Adipocyte (in vitro differentiated cells): Measurements from ENCODE around the gene CUBN.
A peak's percentile ranks its signal among the peaks of the same experiment; 100 is the strongest.

ENCODE experiments used
- DNase-seq: peaks from one replicate; pipeline ENCODE4 v3.0.0-alpha.2; 2015; ENCODE audit warnings: low read depth
- H3K27me3 ChIP-seq: replicated peaks from 2 replicates; pipeline ENCODE4 v1.7.0; 2013; ENCODE audit warnings: mild to moderate bottlenecking, low read length, moderate library complexity; ENCODE audit not compliant: control insufficient read depth, insufficient read depth
- H3K36me3 ChIP-seq: 2 replicates; pipeline ENCODE4 v1.7.0; 2013; ENCODE audit warnings: low read length, mild to moderate bottlenecking, moderate library complexity; ENCODE audit not compliant: control insufficient read depth, insufficient read depth, severe bottlenecking
- H3K4me1 ChIP-seq: 2 replicates; pipeline ENCODE4 v1.7.0; 2013; ENCODE audit warnings: mild to moderate bottlenecking, low read length, moderate library complexity; ENCODE audit not compliant: control insufficient read depth, insufficient read depth
- H3K4me3 ChIP-seq: 2 replicates; pipeline ENCODE4 v1.7.0; 2013; ENCODE audit warnings: mild to moderate bottlenecking, low read length, moderate library complexity
- H3K9ac ChIP-seq: 2 replicates; pipeline ENCODE4 v1.7.0; 2013; ENCODE audit warnings: mild to moderate bottlenecking, low read length, moderate library complexity
- H3K9me3 ChIP-seq: 2 replicates; pipeline ENCODE4 v1.7.0; 2013; ENCODE audit warnings: mild to moderate bottlenecking, low read length, moderate library complexity; ENCODE audit not compliant: control insufficient read depth

The CUBN gene

DNA sequence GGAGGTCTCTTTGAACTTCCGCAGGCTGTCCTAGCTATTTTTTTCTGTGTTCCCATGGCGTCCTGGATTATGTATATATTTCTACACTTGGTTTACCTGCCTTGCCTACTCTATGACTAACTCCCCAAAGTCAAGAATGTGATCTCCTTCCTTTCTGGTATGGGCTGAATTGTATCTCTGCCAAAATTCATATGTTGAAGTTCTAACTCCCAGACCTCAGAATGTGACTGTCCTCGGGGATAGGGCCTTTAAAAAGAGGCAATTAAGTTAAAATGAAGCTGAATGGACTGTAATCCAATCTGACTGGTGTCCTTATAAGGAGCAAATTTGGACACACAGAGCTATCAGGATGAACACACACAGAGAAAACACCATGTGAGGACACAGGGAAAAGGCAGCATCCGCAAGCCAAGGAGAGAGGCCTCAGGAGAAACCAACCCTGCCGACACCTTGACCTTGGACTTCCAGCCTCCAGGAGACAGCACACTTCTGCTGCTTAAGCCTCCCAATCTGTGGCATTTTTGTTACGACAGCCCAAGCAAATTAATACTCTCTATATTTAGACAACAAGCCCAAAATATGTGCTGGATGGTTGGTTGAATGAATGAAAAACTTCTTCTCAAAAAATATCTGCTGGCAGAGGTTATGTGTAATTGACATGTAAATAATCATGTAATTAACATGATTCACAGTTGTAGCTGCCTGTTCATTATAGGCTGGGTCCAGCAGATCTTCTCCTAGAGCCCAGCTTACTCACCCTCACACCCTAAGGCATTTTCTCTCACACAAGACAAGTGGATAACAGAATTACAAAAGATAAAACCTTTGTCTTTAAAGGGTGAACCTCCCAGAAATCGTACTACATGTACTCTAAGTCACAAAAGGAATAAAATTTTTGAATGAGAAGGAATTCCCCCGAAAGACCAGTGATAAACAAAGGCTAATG is 123.7 kb downstream of the CUBN start:
- no peak overlapping the region for H3K4me3 ChIP-seq
- no peak for DNase-seq
- no peaks in the 10 kb centered on the region for H3K27me3 ChIP-seq
- no peak overlapping the region for H3K9ac ChIP-seq
- no peaks in the 10 kb centered on the region for H3K9me3 ChIP-seq
- H3K36me3 ChIP-seq = no peaks in the 10 kb centered on the region
- H3K4me1 ChIP-seq = peaks cover 72% of the 10 kb centered on the region

DNA sequence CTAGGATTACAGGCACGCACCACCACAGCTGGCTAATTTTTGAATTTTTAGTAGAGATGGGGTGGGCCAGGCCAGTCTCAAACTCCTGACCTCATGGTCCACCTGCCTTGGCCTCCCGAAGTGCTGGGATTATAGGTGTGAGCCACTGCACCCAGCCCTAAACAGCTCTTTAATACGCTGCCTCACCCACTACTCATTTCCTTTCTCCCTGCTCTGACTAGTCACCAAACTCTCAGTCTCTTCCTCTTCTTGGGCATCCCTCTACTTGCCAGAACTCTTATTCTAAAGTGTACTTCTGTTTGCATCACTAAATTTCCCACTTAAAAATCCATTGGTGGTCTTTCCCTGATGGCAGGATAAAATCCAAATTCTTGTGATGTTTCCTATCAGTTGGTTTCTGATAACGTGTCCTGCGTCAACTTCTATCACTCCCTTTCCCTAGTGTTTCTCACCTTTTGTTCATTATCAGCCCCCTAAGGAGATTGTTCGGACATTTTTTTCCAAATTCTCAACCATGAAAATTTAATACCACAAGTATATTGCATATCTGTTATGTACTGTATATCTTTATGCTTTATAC is 124.7 kb downstream of the CUBN start:
- H3K36me3 ChIP-seq = no peaks in the 10 kb centered on the region
- peaks cover 73% of the 10 kb centered on the region for H3K4me1 ChIP-seq
- H3K4me3 ChIP-seq = no peak overlapping the region
- no peaks in the 10 kb centered on the region for H3K9me3 ChIP-seq
- DNase-seq = no peak
- no peak overlapping the region for H3K9ac ChIP-seq
- H3K27me3 ChIP-seq = no peaks in the 10 kb centered on the region

DNA sequence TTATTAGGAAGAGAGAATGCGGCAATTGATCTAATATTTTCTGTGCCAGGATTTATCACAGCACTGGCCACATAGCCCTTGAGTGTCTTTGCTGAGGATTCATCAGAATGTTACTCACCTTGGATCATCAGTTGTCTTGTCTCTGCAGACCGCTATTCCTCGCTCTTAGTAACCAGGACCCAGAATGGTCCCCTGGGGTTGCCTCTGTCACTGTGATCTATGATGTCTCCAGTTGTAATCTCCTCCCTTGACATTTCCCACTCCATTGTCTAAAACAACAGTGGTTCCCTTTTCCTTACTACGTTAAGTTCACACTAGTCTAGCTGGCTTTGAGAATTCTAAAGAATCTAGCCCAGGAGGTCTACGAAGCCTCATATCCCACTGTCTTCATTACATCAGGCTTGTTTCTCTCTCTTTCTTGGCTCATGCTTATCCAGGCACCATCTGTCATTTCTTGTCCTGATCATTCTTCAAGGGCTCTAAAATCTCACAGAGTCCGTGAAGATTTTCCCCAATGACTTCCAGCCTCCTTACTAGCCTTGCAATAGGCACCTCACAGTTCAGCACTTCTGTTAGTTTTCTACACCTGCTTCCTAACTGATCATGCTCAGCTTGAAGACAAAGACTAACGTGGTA is 125.8 kb downstream of the CUBN start:
- Histone ChIP-seq H3K9me3 (no peaks in the 10 kb centered on the region), H3K36me3 (no peaks in the 10 kb centered on the region), H3K9ac (peak overlapping the region; percentile 78), H3K27me3 (no peaks in the 10 kb centered on the region), H3K4me1 (peaks cover 74% of the 10 kb centered on the region), H3K4me3 (peak overlapping the region; percentile 65)
- no peak for DNase-seq

DNA sequence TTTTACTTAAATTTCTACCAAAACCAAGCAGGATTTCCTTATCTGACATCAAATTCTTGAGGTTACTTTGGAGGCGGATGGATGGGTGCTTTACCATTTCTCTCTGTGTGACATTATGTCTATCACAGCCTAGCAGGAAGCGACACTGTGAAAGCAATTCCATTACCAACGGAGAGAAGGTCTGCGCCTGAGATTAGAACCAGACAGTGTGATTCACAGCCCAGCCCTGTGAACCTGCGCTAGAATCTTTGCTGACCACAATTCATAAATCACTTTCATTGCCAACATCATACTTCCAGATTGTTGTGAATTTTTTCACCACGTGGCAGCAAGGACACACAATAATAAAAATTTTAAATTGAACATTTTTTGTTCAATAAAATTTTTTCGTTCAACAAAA is 126.5 kb downstream of the CUBN start:
- Histone ChIP-seq H3K9ac (peak overlapping the region; percentile 78), H3K4me3 (peak overlapping the region; percentile 65), H3K4me1 (peaks cover 69% of the 10 kb centered on the region), H3K9me3 (no peaks in the 10 kb centered on the region), H3K27me3 (no peaks in the 10 kb centered on the region), H3K36me3 (no peaks in the 10 kb centered on the region)
- DNase-seq = peak; percentile 84

DNA sequence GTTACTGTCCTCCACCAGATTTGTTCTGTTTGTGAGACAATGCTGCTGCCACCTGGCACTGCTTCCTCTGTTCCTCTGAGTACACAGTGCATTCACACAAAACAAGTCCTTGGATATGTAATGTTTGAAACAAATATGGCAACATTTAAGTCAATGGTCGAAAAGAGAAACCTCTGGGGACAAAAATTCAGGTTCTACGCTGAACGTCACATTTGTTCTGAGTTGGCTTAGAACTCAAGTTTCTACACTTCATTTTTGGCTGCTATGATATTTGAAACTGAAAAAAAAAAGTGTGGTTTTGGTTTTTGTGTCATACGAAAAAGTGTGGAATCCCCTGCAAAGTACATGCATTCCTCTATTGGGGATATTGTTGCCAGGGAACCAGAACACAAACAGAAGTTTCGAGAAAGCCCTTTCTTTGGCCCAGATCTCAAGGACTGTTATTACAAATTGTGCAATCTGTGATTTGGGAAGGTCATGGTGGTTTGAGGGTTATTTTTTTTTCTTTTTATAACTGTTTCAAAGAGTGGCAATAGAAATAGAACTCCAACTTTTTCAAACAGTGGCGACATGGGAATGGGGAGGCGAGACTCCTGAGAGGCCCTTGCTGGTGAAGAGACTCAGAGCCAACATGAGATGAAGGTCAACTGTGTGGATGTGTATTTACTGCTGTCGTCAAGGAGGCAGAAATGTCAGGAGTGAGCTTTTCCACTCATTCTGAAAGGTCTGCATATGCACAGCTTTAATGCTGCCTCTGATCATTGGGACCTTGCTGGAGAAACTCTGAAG is 127.5 kb downstream of the CUBN start:
- peak overlapping the region; percentile 78 for H3K9ac ChIP-seq
- no peaks in the 10 kb centered on the region for H3K9me3 ChIP-seq
- H3K4me1 ChIP-seq = peaks cover 59% of the 10 kb centered on the region
- DNase-seq = peak; percentile 98
- no peaks in the 10 kb centered on the region for H3K36me3 ChIP-seq
- H3K4me3 ChIP-seq = peak overlapping the region; percentile 65
- no peaks in the 10 kb centered on the region for H3K27me3 ChIP-seq

DNA sequence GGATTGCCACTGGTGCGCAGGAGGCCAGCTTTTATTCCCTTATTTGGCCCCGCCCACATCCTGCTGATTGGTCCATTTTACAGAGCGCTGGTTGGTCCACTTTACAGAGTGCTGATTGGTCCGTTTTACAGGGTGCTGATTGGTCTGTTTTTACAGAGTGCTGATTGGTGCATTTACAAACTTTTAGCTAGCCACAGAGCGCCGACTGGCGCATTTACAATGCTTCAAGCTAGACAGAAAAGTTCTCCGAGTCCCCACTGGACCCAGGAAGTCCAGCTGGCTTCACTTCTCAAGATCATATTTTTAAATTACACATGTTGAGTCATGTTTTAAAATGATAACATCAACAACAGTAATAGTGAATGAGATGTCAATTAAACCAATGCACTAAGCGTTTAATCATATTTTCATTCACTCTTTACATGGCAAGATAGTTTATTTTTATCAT is 128.3 kb downstream of the CUBN start:
- Histone ChIP-seq H3K9ac (peak overlapping the region; percentile 75), H3K27me3 (no peaks in the 10 kb centered on the region), H3K9me3 (no peaks in the 10 kb centered on the region), H3K36me3 (no peaks in the 10 kb centered on the region), H3K4me1 (peaks cover 62% of the 10 kb centered on the region), H3K4me3 (peak overlapping the region; percentile 57)
- no peak for DNase-seq

DNA sequence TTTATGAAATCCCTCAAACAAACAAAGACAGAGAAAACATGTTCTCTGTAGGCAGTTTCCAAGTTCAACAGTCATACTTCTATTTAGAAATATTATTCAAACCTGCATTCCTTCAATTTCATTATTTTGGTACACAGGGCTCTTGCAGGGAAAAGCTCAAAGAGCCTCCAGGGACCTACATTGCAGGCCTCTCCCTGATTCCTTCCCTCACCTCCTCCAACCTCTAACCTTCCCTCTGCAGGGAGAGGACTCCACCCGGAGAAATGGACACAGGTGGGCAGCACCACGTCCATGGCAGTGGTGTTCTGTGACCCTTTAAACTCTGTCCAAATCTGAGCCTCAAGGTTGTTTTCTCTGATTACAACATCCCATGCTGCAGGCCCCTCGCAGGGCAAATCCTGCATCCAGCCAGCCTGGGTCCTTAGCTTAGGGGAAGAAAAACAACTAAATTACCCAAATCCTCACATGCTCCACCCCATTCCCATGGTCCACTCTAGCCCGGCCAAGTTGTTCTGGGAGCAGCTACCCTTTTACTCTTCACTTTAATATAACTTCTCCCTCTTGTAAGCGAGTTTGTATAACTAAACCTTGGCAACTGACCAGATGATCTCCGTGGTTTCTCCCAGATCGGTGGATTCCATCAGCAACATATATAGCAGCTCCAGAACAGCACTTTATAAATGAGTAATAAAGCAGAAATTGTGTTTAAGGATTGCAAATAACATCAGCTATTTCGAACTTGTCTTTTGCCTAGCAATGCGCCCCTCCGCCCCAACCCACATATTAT is 129.8 kb downstream of the CUBN start:
- peaks cover 66% of the 10 kb centered on the region for H3K4me1 ChIP-seq
- no peaks in the 10 kb centered on the region for H3K9me3 ChIP-seq
- no peaks in the 10 kb centered on the region for H3K36me3 ChIP-seq
- H3K9ac ChIP-seq = peak overlapping the region; percentile 69
- DNase-seq = peak; percentile 85
- H3K27me3 ChIP-seq = no peaks in the 10 kb centered on the region
- peak overlapping the region; percentile 1 for H3K4me3 ChIP-seq

DNA sequence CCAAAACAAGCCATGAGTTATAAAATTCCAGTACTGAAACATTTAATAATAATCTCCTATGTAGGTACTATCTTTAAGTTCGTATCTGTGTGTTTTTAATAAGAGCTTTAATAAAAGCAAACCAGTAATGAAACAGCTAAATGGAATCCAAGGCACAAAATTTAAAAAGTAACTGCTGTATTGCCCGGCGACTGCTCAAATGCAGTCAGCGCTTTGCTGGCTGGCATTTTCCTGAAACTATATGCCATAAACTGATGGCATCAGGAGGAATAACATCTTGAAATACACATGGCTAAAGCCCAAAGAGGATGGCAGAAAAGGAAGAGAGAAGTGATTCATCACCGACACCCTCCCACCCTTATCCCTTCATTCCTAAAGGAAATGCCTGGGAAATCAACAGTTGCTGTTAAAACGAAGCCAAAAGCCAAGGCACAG is 133.1 kb downstream of the CUBN start:
- no peak overlapping the region for H3K9ac ChIP-seq
- H3K4me1 ChIP-seq = peaks cover 49% of the 10 kb centered on the region

DNA sequence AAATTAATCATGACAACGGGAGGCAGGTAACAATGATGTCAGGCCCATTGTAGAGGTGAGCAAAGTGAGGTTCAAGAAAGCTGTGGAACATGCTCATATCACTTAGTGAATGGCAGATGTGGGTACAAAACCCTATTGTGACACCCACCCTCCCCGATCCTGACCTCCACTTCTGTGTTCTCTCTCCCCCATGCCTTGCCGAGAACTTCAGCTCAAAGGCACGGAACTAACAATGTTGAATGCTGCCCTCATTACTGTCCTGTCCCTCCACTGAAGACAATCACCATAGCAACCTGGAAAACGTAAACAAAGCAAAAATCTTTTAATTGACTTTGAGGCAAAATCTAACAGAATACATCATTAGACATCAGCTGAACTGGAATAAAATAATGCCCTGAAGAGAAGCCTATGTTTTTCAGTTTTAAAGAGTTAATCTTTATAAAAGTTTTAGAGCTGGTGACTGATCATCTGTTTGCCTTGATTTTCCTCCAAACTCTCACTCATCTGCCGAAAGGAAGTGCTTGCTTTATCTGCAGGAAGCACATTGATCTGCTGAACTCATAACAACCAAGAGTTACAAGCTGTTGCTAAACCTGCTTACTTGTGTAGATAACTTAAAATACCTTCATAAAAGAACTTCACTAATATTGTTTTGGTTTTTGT is 133.6 kb downstream of the CUBN start:
- H3K9me3 ChIP-seq = no peaks in the 10 kb centered on the region
- no peak overlapping the region for H3K4me3 ChIP-seq
- no peak overlapping the region for H3K9ac ChIP-seq
- peak; percentile 53 for DNase-seq
- no peaks in the 10 kb centered on the region for H3K27me3 ChIP-seq
- H3K36me3 ChIP-seq = no peaks in the 10 kb centered on the region
- peaks cover 45% of the 10 kb centered on the region for H3K4me1 ChIP-seq

More for the DNA sequence above, 133.1 kb downstream of the CUBN start:
- H3K4me3 ChIP-seq = no peak overlapping the region
- peak; percentile 39 for DNase-seq
- H3K36me3 ChIP-seq = no peaks in the 10 kb centered on the region
- no peaks in the 10 kb centered on the region for H3K9me3 ChIP-seq
- H3K27me3 ChIP-seq = no peaks in the 10 kb centered on the region

DNA sequence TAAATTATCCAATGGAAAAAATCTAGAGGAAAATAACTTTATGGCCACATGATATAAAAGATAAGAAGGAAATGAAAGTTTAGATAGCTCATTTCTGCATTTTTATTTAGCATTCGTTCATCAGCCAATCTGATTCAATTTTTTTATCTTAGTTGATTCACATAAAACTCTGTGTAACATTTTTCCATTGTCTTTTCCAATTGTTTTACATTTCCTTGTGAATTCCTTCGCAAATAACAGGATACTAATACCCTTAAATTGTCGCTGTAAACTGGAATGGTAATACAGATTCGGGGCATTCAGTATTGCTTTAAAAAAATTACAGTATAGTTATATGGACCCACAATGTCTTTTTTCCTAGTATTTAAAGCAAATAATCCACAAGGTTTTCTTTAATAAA is 136.4 kb downstream of the CUBN start:
- Histone ChIP-seq H3K9me3 (no peaks in the 10 kb centered on the region), H3K36me3 (no peaks in the 10 kb centered on the region), H3K4me1 (peaks cover 22% of the 10 kb centered on the region), H3K4me3 (peak overlapping the region; percentile 68), H3K9ac (peak overlapping the region; percentile 52), H3K27me3 (no peaks in the 10 kb centered on the region)
- DNase-seq = no peak
